Measurements from ENCODE around the gene COL27A1.

DNA sequence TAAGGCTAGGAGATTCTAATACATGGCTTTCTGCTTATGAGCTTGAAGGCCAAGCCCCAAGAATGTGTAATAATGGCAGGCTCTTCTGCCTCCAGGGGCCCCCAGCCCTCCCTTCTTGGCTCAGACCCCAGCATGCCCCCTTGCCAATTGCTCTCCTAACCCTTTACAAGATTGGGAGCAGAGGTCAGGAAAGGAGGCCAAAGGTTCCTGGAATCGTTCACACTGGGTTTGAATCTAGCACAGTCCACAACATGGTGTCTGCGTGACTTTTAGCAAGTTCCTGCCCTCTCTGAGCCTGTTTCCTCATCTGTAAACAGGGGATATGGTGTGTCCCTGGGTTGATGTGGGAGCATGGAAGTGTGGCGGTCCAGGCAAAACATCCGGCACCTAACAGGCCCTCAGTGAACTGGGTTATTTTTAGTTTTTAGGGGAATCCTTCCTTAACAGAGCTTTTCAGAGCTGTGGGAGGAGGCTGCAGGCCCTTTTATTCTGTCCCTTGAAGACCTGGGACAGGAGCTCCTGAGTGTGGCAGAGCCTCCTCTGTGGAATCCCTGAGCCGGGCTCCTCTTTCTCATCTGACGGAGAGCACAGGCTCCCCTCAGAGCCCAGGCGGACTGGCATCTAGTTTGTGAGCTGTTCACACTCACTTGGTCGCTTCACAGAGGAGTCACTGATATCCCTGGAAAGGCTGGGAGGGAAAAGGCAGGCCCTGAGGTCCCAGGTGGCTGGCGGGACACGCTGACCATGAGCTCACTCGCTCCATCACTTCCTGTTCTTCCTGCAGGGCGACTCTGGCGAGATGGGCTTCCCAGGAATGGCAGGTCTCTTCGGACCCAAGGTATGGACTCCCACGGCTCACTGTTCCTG is 144.2 kb downstream of the COL27A1 start:
- TF ChIP-seq POLR2AphosphoS5 (IDR thresholded peaks at IDR 0.05), result no peak
- no peak for TF ChIP-seq CTCF (IDR thresholded peaks at IDR 0.05)
- TF ChIP-seq EP300 (IDR thresholded peaks at IDR 0.05), result no peak
- no peak for TF ChIP-seq POLR2A (IDR thresholded peaks at IDR 0.05)
